Fibroblast of the aortic adventitia (primary cell): ENCODE data around the gene SLC38A11. TPM values are rescaled to one million over a fixed set of nuclear protein-coding genes. Genes with fewer than 3 reads are reported as not detected.

Experiments used
- DNase-seq: peaks from one replicate; pipeline ENCODE4 v3.0.0-alpha.2; 2010; ENCODE audit warnings: low read depth
- H3K4me3 ChIP-seq: 2 replicates; pipeline ENCODE4 v1.5.1; 2011; ENCODE audit warnings: low read depth, mild to moderate bottlenecking, control low read depth, low read length, moderate library complexity
- total RNA-seq: library from RNA; depleted of rRNA; stranded (reverse); fragments of >200 nt; gene quantifications from 2 replicates; pipeline ENCODE4 v1.2.3, GENCODE V29; 2012; ENCODE audit warnings: low replicate concordance
- TF ChIP-seq, protein P1 (sequence below): IDR thresholded peaks from 2 replicates; pipeline ENCODE4 v1.5.1; 2011; ENCODE audit warnings: mild to moderate bottlenecking, low read length, control low read depth, inconsistent platforms; ENCODE audit not compliant: insufficient read depth

SLC38A11 gene
- total RNA-seq, 1 donor = 0.45 TPM

GRCh38 chr2:164888592-164888991, 66.7 kb downstream of the SLC38A11 start:
- no peak for DNase-seq
- TF ChIP-seq, protein P1, sequence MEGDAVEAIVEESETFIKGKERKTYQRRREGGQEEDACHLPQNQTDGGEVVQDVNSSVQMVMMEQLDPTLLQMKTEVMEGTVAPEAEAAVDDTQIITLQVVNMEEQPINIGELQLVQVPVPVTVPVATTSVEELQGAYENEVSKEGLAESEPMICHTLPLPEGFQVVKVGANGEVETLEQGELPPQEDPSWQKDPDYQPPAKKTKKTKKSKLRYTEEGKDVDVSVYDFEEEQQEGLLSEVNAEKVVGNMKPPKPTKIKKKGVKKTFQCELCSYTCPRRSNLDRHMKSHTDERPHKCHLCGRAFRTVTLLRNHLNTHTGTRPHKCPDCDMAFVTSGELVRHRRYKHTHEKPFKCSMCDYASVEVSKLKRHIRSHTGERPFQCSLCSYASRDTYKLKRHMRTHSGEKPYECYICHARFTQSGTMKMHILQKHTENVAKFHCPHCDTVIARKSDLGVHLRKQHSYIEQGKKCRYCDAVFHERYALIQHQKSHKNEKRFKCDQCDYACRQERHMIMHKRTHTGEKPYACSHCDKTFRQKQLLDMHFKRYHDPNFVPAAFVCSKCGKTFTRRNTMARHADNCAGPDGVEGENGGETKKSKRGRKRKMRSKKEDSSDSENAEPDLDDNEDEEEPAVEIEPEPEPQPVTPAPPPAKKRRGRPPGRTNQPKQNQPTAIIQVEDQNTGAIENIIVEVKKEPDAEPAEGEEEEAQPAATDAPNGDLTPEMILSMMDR = no peak
- no peak overlapping the region for H3K4me3 ChIP-seq

DNA sequence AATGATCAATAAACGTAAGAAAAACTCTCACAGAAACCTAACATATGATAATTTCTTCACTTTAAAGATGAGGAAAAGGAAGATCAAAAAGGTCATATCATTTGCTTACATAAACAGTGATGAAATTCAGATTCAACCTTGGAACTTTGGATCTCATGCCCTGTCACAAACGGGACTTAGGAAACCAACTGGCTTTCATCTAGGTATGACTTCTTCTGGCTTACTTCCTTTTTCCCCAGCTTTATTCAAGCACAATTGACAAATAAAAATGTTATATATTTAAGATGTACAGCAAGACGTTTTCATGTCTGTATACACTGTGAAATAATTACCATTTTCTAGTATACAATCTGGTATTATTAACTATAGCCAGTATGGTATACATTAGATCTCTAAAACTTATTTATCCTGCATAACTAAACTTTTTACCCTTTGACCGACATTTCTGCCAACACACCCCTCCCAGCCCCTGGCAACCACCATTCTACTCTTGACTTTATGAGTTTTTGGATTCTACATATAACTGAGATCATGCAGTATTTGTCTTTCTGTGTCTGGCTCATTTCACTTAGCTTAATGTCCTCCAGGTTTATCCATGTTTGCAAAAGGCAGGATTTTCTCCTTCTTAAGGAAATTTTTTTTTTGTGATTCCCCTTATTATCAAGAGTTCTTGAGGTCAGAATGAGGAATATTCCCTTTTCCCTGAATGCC, 67.7 kb downstream of the SLC38A11 start:
- TF ChIP-seq, protein P1 = no peak
- DNase-seq = no peak
- no peak overlapping the region for H3K4me3 ChIP-seq

- peak; percentile 29 for DNase-seq
- no peak overlapping the region for H3K4me3 ChIP-seq
- TF ChIP-seq, protein P1 = no peak
These were observed 73.0 kb downstream of the SLC38A11 start for GRCh38 chr2:164882276-164882675.

GRCh38 chr2:164881524-164881923, 73.8 kb downstream of the SLC38A11 start:
- TF ChIP-seq, protein P1 = no peak
- no peak overlapping the region for H3K4me3 ChIP-seq
- no peak for DNase-seq

DNA sequence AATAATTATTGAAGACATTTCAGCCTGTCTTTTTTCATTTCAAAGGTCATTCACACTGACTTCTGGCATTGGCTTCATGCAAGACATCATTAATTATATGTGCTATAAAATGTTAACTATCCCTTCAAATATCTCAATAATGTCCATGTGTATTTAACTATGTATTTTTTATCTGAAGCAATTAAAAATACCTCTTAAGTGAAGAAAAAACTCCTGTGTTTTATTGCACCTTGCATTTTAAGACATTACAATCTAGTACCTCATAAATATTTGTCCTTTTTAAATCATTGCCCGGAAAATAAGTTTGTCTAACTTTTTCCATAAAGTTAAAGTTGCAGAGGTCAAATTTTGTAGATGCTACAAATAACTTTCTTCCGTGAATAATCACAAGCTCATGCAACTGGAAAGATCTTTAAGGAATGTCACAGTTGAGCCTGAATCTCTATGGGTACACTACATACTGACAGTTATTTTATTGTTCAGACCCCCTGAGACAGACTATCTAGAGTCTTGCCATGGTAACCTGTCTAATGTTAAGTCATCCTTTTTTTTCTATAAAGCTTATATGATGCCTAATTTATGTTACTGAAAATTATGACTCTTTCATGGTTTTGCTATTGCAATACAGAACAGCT, 75.3 kb downstream of the SLC38A11 start:
- no peak overlapping the region for H3K4me3 ChIP-seq
- TF ChIP-seq, protein P1 = no peak
- no peak for DNase-seq

- no peak for DNase-seq
- no peak overlapping the region for H3K4me3 ChIP-seq
- TF ChIP-seq, protein P1 = no peak
These were observed 77.4 kb downstream of the SLC38A11 start for GRCh38 chr2:164877927-164878326.
